GM23338 (cell line): ENCODE data around the gene HMGN4.

Experiments used
- CTCF ChIP-seq, 2 experiments: fragments of 200-600 bp in 1 of 2; sonication (generic) in 1 of 2; conservative IDR thresholded peaks; 2 replicates each; pipeline versions ENCODE4 v1.5.1 to v1.6.1; 2016 to 2017; ENCODE audit warnings: antibody characterized with exemption in 2 of 2, low read depth in 2 of 2, mild to moderate bottlenecking in 2 of 2, moderate library complexity in 1 of 2
- EZH2phosphoT487 ChIP-seq: fragments of 200-600 bp; sonication (generic); IDR thresholded peaks from one replicate; pipeline ENCODE4 v1.8.1; 2018; ENCODE audit warnings: antibody characterized with exemption; ENCODE audit not compliant: unreplicated experiment
- POLR2AphosphoS5 ChIP-seq: IDR thresholded peaks from 2 replicates; pipeline ENCODE4 v1.6.1; 2016; ENCODE audit warnings: antibody characterized with exemption, low read depth
- REST ChIP-seq: IDR thresholded peaks from one replicate; pipeline ENCODE4 v1.6.1; 2018; ENCODE audit warnings: antibody characterized with exemption; ENCODE audit not compliant: unreplicated experiment

GRCh38 chr6:26539071-26539615, 977 bp downstream of the HMGN4 start:
- TF ChIP-seq CTCF (conservative IDR thresholded peaks at IDR 0.05; ENCODE audit: low read depth in 2 of 2) (no peak), EZH2phosphoT487 (no peak), REST (no peak), POLR2AphosphoS5 (no peak)
